Astrocyte (in vitro differentiated cells and primary cell): ENCODE data around the gene ZDHHC16. TPM values are rescaled to one million over a fixed set of nuclear protein-coding genes. Genes with fewer than 3 reads are reported as not detected.

Source experiments
- DNase-seq: peaks from one replicate; pipeline ENCODE4 v3.0.0-alpha.2; 2010; ENCODE audit warnings: low read depth
- FAIRE-seq: peaks from 2 replicates; lab custom pipeline; 2011; peaks lifted over from hg19 to GRCh38; lab: Jason Lieb, UNC
- H2AFZ ChIP-seq: 2 replicates; pipeline ENCODE4 v1.6.0; 2012; ENCODE audit warnings: low read depth, low read length, inconsistent platforms
- H3K27ac ChIP-seq: 2 replicates; pipeline ENCODE4 v1.5.1; 2011; ENCODE audit warnings: low read depth, low read length, inconsistent platforms
- H3K27me3 ChIP-seq: 2 replicates; pipeline ENCODE4 v1.6.0; 2011; ENCODE audit warnings: low read length, inconsistent platforms; ENCODE audit not compliant: insufficient read depth
- H3K36me3 ChIP-seq: 2 replicates; pipeline ENCODE4 v1.5.1; 2011; ENCODE audit warnings: low read length, inconsistent platforms; ENCODE audit not compliant: insufficient read depth
- H3K4me1 ChIP-seq: 2 replicates; pipeline ENCODE4 v1.5.1; 2011; ENCODE audit warnings: low read length, inconsistent platforms; ENCODE audit not compliant: insufficient read depth
- H3K4me2 ChIP-seq: 2 replicates; pipeline ENCODE4 v1.6.0; 2012; ENCODE audit warnings: low read length, inconsistent platforms
- H3K4me3 ChIP-seq: 2 replicates; pipeline ENCODE4 v1.5.1; 2011; ENCODE audit warnings: low read depth, mild to moderate bottlenecking, low read length, inconsistent platforms; ENCODE audit not compliant: insufficient read depth
- H3K79me2 ChIP-seq: 2 replicates; pipeline ENCODE4 v1.6.0; 2012; ENCODE audit warnings: mild to moderate bottlenecking, low read length, inconsistent platforms; ENCODE audit not compliant: insufficient read depth
- H3K9ac ChIP-seq: 2 replicates; pipeline ENCODE4 v1.6.0; 2012; ENCODE audit warnings: mild to moderate bottlenecking, low read length, inconsistent platforms
- H3K9me3 ChIP-seq: 2 replicates; pipeline ENCODE4 v1.5.1; 2012; ENCODE audit warnings: low read depth, mild to moderate bottlenecking, low read length, inconsistent platforms; ENCODE audit not compliant: insufficient read depth
- H4K20me1 ChIP-seq: 2 replicates; pipeline ENCODE4 v1.6.0; 2012; ENCODE audit warnings: low read length, inconsistent platforms; ENCODE audit not compliant: insufficient read depth
- H3K27ac Mint-ChIP-seq: one replicate; pipeline ENCODE4 v1.8.0; 2021; ENCODE audit warnings: mild to moderate bottlenecking, mixed read lengths; ENCODE audit not compliant: unreplicated experiment
- H3K27me3 Mint-ChIP-seq: one replicate; pipeline ENCODE4 v1.8.0; 2021; ENCODE audit warnings: low read depth, mixed read lengths; ENCODE audit not compliant: unreplicated experiment
- H3K36me3 Mint-ChIP-seq: one replicate; pipeline ENCODE4 v1.8.0; 2021; ENCODE audit warnings: low read depth, mixed read lengths; ENCODE audit not compliant: unreplicated experiment
- H3K4me1 Mint-ChIP-seq: one replicate; pipeline ENCODE4 v1.8.0; 2021; ENCODE audit warnings: low read depth, mixed read lengths; ENCODE audit not compliant: unreplicated experiment
- H3K4me3 Mint-ChIP-seq: one replicate; pipeline ENCODE4 v1.8.0; 2021; ENCODE audit warnings: mild to moderate bottlenecking, moderate library complexity, mixed read lengths; ENCODE audit not compliant: unreplicated experiment
- H3K9me3 Mint-ChIP-seq: one replicate; pipeline ENCODE4 v1.8.0; 2021; ENCODE audit warnings: mild to moderate bottlenecking, mixed read lengths; ENCODE audit not compliant: unreplicated experiment
- CTCF ChIP-seq: IDR thresholded peaks from 2 replicates; pipeline ENCODE4 v1.5.1; 2011; ENCODE audit warnings: low read depth, mild to moderate bottlenecking, inconsistent platforms, low read length, moderate library complexity; ENCODE audit not compliant: insufficient read depth
- EZH2 ChIP-seq: IDR thresholded peaks from 2 replicates; pipeline ENCODE4 v1.6.1; 2012; ENCODE audit warnings: mild to moderate bottlenecking, low read length, inconsistent platforms; ENCODE audit not compliant: insufficient read depth
- total RNA-seq: library from RNA; stranded (reverse); gene quantifications from 2 replicates; pipeline ENCODE4 v1.2.1, GENCODE V29; 2021

Gene ZDHHC16
- total RNA-seq, 1 donor from 2014 or later, result 53.5 TPM

- DNase-seq (no peak), FAIRE-seq (no peak)
- Mint-ChIP-seq H3K27me3 (no peaks in the 10 kb centered on the region), H3K4me1 (peaks cover 13% of the 10 kb centered on the region), H3K4me3 (no peak overlapping the region), H3K36me3 (peaks cover 13% of the 10 kb centered on the region), H3K27ac (no peak overlapping the region), H3K9me3 (peaks cover 2% of the 10 kb centered on the region)
- Histone ChIP-seq H3K79me2 (peaks cover 75% of the 10 kb centered on the region), H3K27me3 (no peaks in the 10 kb centered on the region), H3K4me3 (no peak overlapping the region), H4K20me1 (peaks cover 71% of the 10 kb centered on the region), H3K4me1 (peaks cover 6% of the 10 kb centered on the region), H3K9ac (no peak overlapping the region), H3K4me2 (no peak overlapping the region), H3K27ac (no peak overlapping the region), H3K36me3 (peaks cover 22% of the 10 kb centered on the region), H2AFZ (no peak overlapping the region), H3K9me3 (no peaks in the 10 kb centered on the region)
- TF ChIP-seq EZH2 (no peak), CTCF (no peak)
Measured at GRCh38 chr10:97483921-97484320, 37.9 kb downstream of the ZDHHC16 start.

GRCh38 chr10:97485647-97486281 lies 39.8 kb downstream of the ZDHHC16 start:
- H2AFZ ChIP-seq, result no peak overlapping the region
- peaks cover 20% of the 10 kb centered on the region for H3K4me1 Mint-ChIP-seq
- TF ChIP-seq CTCF (no peak), EZH2 (no peak)
- peaks cover 84% of the 10 kb centered on the region for H3K79me2 ChIP-seq
- H3K9me3 ChIP-seq, result no peaks in the 10 kb centered on the region
- no peaks in the 10 kb centered on the region for H3K27me3 ChIP-seq
- H3K27ac Mint-ChIP-seq, result no peak overlapping the region
- DNase-seq (no peak), FAIRE-seq (no peak)
- no peaks in the 10 kb centered on the region for H3K27me3 Mint-ChIP-seq
- no peak overlapping the region for H3K4me2 ChIP-seq
- no peak overlapping the region for H3K4me3 ChIP-seq
- peaks cover 7% of the 10 kb centered on the region for H3K36me3 Mint-ChIP-seq
- no peaks in the 10 kb centered on the region for H3K9me3 Mint-ChIP-seq
- peaks cover 74% of the 10 kb centered on the region for H4K20me1 ChIP-seq
- peaks cover 7% of the 10 kb centered on the region for H3K36me3 ChIP-seq
- H3K9ac ChIP-seq, result no peak overlapping the region
- no peaks in the 10 kb centered on the region for H3K4me1 ChIP-seq
- H3K4me3 Mint-ChIP-seq, result no peak overlapping the region
- H3K27ac ChIP-seq, result no peak overlapping the region

- Histone ChIP-seq H3K27ac (no peak overlapping the region), H3K4me3 (no peak overlapping the region), H3K79me2 (peaks cover 98% of the 10 kb centered on the region), H4K20me1 (peaks cover 84% of the 10 kb centered on the region), H2AFZ (no peak overlapping the region), H3K27me3 (no peaks in the 10 kb centered on the region), H3K36me3 (no peaks in the 10 kb centered on the region), H3K4me2 (no peak overlapping the region), H3K4me1 (no peaks in the 10 kb centered on the region), H3K9me3 (no peaks in the 10 kb centered on the region), H3K9ac (no peak overlapping the region)
- H3K9me3 Mint-ChIP-seq, result no peaks in the 10 kb centered on the region
- TF ChIP-seq CTCF, result no peak
- TF ChIP-seq EZH2, result no peak
- peaks cover 2% of the 10 kb centered on the region for H3K36me3 Mint-ChIP-seq
- H3K27ac Mint-ChIP-seq, result no peak overlapping the region
- H3K4me1 Mint-ChIP-seq, result peaks cover 29% of the 10 kb centered on the region
- FAIRE-seq, result no peak
- no peaks in the 10 kb centered on the region for H3K27me3 Mint-ChIP-seq
- no peak for DNase-seq
- no peak overlapping the region for H3K4me3 Mint-ChIP-seq
Measured at GRCh38 chr10:97490592-97490991, 44.6 kb downstream of the ZDHHC16 start.
